Stimulated activated CD4-positive, alpha-beta T cell treated with anti-CD3 and anti-CD28 coated beads, Interleukin-4, amount 100 ng/mL, for 1 hour (primary cell): Measurements from ENCODE around the gene PLK1.

Source experiments
- DNase-seq: peaks from one replicate; pipeline ENCODE4 v3.0.0-alpha.2; 2020

Gene PLK1

GRCh38 chr16:23682181-23682580 is 3.5 kb downstream of the PLK1 start:
- DNase-seq, result no peak

- no peak for DNase-seq
Measured at GRCh38 chr16:23683487-23683886, 4.8 kb downstream of the PLK1 start.

GRCh38 chr16:23687034-23687808 is 8.5 kb downstream of the PLK1 start:
- DNase-seq, result no peak

- DNase-seq, result no peak
Measured at GRCh38 chr16:23689442-23690187, 10.9 kb downstream of the PLK1 start.

GRCh38 chr16:23690771-23691482 is 12.2 kb downstream of the PLK1 start:
- DNase-seq, result no peak

- DNase-seq, result no peak
Measured at GRCh38 chr16:23691483-23692189, 12.9 kb downstream of the PLK1 start.

- no peak for DNase-seq
Measured at GRCh38 chr16:23692190-23692837, 13.6 kb downstream of the PLK1 start.

GRCh38 chr16:23694265-23694643 is 15.6 kb downstream of the PLK1 start:
- DNase-seq, result no peak

GRCh38 chr16:23694644-23695373 is 16.1 kb downstream of the PLK1 start:
- DNase-seq, result no peak

GRCh38 chr16:23695756-23696155 is 17.1 kb downstream of the PLK1 start:
- no peak for DNase-seq

- DNase-seq, result no peak
Measured at GRCh38 chr16:23699100-23699499, 20.4 kb downstream of the PLK1 start.

- DNase-seq, result no peak
Measured at GRCh38 chr16:23700093-23700492, 21.4 kb downstream of the PLK1 start.

- no peak for DNase-seq
Measured at GRCh38 chr16:23700509-23700908, 21.8 kb downstream of the PLK1 start.

GRCh38 chr16:23701045-23701444 is 22.4 kb downstream of the PLK1 start:
- no peak for DNase-seq

GRCh38 chr16:23702951-23703350 is 24.3 kb downstream of the PLK1 start:
- DNase-seq, result no peak

- no peak for DNase-seq
Measured at GRCh38 chr16:23704772-23705516, 26.3 kb downstream of the PLK1 start.

- DNase-seq, result no peak
Measured at GRCh38 chr16:23705517-23705902, 26.8 kb downstream of the PLK1 start.

GRCh38 chr16:23706439-23706838 is 27.8 kb downstream of the PLK1 start:
- DNase-seq, result no peak

GRCh38 chr16:23709536-23709935 is 30.8 kb downstream of the PLK1 start:
- DNase-seq, result no peak

GRCh38 chr16:23710008-23710407 is 31.3 kb downstream of the PLK1 start:
- DNase-seq, result no peak

- no peak for DNase-seq
Measured at GRCh38 chr16:23710504-23710903, 31.8 kb downstream of the PLK1 start.
